Measurements from ENCODE around the gene MARCHF10.
A peak's percentile ranks its signal among the peaks of the same experiment; 100 is the strongest.
"Not testable (repeated sequence)": the region's sequence is repeated elsewhere in the genome, so short reads cannot be mapped to it uniquely, and the experiment has no call there.

Gene MARCHF10

DNA sequence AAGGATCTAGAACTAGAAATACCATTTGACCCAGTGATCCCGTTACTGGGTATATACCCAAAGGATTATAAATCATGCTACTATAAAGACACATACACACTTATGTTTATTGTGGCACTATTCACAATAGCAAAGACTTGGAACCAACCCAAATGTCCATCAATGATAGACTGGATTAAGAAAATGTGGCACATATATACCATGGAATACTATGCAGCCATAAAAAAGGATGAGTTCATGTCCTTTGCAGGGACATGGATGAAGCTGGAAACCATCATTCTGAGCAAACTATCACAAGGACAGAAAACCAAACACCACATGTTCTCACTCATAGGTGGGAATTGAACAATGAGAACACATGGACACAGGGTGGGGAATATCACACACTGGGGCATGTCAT, 22.1 kb downstream of the MARCHF10 start:
- not testable (repeated sequence) for DNase-seq

DNA sequence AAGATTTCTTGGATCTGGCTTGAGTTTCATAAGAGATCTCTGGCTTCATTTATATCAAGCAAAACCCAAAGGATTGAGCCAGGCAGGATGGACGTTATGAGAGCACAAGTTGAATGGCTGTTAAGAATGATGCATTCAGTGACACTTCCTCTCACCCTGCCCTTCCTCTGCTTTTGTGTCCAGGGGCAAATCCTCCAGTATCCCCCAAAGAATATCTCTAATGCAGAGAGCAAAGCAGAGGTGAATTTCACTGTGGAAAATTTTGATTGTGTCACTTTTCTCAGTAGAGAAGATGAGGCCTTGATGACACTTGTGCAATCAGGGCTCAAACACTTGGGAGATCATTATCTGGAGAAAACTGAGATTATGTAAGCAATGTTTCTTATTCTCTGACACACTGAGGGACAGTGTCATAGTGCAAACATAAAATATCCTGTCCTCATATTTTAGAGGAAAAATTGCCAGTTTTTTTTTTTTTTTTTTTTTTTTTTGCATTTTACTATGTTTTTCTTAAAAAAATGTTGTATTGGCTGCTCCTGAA, 25.3 kb downstream of the MARCHF10 start:
- no peak for DNase-seq

DNA sequence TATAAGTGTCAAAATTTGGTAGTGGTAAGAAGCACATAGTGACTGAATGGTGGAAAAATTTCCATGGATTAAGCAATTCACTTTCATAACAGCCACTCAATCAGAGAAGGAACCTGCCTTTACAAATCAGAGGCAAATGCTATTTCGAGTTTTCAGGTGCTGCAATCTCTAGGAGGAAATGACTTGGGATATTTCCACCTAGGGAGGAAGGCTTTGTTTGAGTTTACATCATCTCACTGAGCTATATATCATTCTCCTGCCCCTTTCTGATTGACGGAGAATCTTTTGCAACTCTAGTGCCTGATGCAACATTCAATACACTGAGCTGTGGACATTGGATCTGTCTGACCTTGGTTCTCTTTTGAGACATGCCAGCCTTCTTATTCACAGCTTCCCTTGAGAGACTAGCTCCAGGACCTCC, 26.3 kb downstream of the MARCHF10 start:
- DNase-seq = no peak

DNA sequence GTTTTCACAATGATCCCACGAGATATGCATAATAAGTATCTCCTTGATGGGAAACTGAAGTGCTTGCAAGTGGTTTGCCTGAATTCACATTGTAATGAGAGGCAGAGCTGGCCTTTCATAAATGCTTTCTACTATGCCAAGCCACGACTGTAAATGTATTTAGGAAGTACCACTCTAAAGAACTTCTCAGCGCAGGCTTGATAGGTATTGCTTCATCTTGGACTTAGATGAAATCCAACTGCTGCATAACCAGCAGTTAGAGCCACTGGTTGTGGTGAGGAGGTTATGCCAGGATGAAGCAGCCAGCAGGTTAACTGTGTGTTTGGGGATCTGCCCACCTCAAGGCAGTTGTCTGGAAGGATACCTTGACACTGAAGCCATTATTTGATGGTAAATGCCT, 26.8 kb downstream of the MARCHF10 start:
- DNase-seq = no peak

DNA sequence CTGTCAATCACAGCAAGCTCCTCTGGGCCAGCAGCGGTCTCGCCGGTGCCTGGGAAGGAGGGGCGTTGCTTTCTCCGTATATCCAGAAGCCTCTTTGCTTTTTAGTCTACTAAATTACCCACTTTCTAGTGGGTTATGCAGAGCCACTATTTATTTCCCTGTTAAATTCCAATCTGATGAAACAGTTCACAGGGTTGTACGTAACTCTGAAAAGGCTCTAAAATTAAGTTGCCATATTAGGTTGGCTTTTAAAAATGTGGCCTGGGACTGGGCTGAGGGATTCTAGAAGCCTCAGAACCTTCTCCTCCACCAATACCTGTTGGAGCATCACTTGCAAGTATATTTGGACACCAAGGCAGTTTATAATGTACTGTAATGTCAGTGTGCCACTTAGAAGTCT, 27.2 kb downstream of the MARCHF10 start:
- DNase-seq = no peak

DNA sequence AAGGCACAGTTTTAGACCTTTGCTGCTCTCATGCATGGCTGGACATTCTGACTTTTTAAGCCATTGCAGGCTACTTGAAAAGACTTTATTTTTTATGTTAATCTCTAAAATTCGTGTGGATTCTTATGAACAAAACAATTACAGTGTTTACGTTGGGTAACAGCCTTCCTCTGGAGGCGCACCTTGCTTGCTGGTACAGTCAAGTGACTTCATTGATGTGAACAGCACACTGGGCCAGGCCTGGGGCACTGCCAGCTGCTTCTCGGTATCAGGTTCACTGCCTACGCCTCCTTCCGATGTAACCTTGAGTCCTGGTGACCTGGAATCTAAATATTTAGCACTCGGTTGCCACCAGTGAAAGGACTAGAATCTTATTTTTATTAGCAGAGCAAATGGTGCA, 27.8 kb downstream of the MARCHF10 start:
- DNase-seq = no peak

DNA sequence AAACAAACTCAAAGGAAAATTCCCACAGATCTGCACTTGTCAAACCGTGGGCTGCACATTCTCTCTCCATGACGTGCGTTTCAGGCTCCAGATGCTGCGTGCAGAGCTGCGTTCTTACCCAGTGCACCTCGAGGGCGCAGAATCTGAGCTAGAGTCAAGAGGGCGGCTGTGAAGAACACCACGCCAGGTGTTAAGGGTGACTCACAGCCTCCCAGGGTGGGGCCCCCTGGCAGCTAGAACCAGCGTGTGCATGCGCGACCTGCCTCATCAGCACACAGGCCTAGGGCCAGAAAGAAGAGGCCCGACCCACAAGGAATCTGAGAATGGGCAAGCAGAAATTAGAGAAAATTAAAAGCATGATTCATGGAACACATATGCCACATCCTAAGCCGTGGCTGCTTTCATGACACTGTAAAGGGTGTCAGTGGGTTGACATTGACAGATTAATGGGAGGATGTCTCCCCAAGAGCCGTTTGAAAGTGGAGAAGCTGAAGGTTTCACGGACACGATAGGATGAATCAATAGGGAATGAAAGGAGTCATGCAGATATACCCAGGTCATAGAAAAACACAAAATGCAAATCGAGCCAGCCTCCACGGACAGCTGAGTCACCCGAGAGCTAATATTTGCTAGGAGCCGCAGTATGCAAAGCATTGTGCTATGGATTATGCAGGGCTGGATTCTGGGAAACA, 29.0 kb downstream of the MARCHF10 start:
- DNase-seq = no peak

DNA sequence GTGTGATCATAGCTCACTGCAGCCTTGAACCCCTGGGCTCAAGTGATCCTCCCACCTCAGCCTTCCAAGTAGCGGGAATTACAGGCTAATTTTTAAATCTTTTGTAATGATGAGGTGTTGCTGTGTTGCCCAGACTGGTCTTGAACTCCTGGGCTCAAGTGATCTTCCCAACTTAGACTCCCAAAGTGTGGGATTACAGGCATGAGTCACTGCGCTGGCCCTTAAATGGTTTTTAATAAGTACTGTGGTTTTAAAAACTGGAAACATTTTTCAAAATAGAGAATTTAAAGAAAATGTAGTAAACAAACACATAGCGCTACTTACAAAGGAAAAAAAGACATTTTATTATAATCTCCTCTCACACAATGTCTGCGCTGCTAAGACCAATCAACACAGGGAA, 32.2 kb downstream of the MARCHF10 start:
- DNase-seq = no peak

DNA sequence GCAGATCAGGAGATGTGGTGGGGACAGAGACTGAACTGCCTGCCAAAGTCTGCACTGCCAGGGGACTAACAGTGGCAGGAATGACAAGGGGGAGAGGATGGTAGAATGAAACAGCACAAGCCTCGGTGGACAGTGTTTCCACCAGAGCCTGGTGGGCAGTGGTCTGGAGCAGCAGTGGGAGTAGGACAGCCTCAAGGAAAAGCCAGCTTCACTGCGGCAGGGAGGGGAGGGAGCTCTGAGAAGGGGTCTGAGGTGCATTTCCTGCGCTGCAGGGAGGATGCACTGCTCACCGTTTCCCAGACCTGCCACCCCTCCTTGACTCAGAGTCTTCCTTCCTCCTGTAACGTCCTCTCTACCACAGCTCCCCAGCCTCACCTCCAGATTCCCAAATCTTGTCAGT, 33.8 kb downstream of the MARCHF10 start:
- DNase-seq = no peak

DNA sequence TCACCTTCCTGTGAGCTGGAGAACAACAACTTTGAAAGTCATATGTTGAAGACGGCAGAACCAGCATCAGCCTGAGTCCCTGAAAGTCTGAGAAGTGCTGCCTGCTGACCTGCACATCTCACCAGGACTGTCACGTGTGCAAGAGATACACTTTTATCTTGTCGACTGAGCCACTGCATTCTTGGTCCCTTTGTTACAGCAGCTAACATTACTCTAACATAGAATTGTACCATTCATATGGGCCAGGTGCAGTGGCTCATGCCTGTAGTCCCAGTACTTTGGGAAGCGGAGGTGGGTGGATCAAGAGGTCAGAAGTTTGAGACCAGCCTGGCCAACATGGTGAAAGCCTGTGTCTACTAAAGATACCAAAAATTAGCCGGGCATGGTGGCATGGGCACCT, 40.1 kb downstream of the MARCHF10 start:
- no peak for DNase-seq

DNA sequence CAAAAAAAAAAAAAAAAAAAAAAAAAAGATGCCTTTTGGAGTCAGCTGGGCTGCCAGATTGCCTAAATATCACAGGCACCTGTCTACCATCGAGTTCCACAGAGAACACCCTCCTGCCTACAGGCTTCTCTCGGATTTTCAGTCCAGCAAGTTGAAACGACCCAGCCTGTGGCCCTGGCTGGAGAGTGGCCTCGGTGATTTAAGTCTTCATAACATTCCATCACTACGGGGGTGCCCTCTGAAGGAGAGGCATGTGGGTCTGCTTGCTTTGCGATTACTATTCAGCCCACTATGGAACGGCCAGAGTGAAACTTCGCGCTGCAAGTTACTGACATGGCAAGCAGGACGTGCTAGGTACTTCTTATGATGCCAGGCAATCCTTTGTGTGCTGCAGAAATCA, 42.8 kb downstream of the MARCHF10 start:
- DNase-seq = no peak

DNA sequence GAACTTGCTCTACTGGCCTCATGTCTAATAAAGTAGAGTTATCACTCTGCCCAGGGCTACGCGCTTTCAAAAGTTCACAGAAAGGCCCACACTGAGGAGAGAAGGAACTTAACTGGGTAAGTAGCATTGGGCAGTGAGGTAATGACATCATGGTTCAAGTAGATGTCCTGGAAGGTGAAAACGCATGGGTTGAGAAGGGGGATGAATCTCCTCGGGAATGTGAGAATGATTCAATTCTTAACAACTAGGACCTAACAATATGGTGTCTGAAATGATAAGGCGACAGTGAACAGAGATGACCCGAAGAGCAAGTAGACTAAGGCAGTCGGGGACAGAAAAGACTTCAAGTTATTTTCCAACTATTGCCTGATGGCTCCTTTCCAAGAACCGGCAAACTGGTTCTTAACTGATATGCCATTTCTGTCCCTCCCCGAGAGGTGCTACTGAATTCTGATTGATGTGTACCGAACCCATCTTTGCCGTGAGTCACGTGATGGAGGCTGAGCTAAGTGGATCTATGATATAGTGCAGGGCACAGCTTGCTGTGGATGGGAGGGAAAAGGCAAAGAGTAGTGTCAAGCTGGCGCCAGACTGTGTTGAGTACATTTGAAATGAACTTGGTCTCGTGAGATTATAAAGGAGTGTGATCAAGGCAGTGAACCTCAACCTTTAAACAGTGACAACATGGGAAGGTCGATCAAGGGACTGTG, 44.1 kb downstream of the MARCHF10 start:
- no peak for DNase-seq

DNA sequence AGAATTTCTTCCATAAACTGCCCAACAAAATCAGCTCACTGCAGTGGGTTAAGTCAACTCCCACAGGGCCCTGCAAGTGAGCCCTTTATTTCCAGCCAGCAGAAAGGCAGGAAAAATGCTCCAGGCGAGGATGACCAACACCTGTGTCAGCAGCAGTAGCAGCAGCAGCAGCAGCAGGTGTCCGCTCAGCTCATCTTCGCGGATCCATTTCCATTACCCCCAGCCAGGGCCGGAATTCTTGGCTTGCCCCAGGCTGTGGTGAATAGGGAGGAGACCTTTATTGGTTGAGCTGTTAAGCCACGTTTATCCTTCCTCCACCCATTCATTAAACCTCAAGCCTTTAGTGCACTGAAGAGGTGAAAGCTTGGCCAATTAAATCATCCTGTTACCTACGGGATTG, 46.2 kb downstream of the MARCHF10 start:
- DNase-seq = no peak

DNA sequence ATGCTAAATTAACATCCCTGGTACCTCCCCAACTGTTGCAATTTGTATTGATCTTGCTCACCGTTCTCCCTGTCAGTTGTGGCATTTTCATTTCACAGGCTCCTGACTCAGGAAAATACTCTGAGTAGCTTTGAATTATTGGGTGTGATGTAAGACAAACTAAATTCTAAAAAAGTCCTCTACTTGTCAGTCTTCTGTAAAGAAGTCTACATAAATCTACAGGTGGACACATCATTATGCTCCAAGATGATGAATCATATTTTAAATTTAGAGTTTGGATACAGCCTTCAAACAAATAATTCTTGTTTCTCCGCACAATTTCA, 47.2 kb downstream of the MARCHF10 start:
- DNase-seq = no peak

DNA sequence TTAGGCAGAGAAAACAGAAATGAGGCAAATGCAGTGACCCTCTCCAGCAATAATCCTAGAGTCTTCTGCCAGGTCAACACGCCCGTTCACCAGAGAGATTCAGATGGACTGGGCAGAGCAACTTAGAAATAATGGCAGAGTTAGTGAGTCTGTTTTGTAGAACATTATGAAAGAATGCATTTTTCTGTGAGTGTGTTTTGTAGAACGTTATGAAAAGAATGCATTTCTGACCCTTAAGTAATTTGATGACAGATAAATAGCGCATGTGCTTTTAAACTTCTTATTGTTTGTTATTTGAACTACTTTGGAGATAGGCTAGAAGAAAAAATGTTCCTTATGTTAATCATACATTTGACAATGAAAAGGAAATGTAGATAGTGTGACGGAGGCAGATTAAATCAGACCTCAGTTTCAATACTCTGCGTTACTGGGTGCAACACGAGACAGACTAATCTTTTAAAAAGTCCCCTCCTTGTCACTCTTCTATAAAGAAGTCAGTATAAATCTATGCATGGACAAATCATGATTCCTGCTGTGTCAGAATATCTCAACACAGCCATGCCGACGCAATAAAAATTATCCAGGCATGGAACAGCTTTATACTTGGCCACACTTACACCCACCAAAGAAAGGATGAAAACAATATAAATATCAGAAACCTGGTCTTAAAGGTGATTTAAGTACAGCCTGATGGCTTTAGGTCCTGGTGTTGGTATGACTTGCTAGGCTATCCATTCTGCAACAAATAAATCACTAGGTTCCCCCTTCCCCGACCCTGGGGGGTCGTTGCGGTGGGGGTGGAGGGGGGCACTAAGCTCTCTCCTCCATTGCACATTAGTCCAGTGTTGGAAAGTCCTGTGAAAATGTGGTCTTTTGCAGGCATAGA, 47.8 kb downstream of the MARCHF10 start:
- DNase-seq = no peak

DNA sequence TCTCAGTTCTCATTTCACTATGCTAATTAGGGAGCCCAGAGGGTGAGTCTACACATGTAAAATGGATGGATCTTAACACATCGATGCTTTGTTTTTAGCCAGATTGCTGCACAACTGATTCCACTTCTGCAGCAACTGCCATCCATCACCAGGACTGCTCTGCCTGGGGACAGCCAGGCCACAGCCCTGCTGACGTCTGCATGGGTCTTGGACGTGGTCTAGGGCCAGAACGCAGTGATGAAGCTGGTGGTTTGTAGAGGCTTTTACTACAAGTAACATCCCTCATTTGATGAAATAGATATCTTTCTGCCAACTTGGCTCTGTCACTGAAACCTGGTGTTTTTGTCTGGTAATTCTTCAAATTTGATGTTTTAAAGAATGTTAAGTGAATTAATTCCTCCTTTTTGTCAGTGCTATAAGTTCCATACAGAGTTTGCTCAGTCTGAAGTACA, 50.6 kb downstream of the MARCHF10 start:
- no peak for DNase-seq

DNA sequence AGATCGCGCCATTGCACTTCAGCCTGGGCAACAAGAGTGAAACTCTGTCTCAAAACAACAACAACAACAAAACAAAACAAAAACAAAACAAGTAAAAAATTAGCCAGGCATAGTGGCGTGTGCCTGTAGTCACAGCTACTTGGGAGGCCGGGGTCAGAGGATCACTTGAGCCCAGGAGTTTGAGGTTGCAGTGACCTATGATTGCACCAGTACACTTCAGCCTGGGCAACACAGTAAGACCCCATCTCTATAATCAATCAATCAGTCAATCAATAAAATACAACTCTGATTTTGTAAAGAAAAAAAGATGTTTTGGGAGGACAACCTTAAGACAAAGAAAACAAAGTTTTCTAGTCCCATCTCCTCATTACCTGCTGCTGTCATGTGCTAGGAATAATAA, 51.9 kb downstream of the MARCHF10 start:
- no peak for DNase-seq

DNA sequence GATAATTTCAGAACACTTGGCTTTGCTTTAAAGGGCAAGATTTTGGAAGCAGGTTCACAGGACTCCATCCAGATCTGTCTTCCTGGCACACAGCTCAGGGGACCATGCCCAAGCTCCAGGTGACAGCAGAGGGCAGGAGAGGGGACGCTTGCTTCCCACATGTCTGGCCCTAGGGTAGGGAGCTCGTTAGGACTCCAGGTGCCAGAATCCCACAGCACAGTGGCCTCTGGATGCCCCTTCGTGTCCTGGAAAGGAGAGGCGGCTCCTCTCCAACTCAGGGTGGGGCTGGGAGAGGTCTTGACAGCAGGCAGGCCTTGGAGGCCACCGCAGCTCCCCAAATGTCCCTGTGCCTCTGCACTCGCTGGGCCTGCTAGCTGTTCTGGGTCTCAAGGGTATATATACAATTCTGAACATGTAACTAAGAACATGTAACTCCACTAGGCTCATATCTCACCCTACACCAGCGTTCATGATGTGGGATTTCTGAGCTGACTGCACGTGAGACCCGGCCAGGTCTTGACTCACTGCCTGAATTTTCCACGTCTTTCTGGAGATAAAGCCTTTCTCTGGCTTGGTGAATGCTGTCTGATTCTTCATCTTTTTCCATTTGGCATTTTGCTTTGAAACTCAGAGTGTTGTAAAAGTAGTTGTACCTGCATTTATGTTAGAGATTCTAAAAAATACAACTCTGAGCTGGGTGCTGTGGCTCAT, 52.8 kb downstream of the MARCHF10 start:
- peak; percentile 23 for DNase-seq

DNA sequence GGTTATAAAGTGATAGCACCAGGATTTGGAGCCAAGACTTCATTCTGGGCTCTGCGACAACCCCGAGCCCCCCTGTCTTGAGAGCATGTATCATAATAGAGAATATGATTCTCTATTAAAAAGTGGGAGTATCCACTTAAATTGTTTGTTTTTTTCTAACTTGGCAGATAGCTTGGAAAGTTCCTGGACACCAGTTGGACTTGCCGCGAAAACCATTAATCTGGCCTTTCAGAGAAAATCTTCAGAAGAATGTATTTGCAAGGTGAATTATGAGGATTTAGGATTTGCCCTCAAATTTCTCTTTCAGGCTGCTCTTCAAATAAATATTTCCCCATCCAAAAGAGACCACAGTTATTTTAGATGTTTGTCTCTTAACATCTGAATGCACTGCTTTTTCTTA, 53.5 kb downstream of the MARCHF10 start:
- DNase-seq = no peak

DNA sequence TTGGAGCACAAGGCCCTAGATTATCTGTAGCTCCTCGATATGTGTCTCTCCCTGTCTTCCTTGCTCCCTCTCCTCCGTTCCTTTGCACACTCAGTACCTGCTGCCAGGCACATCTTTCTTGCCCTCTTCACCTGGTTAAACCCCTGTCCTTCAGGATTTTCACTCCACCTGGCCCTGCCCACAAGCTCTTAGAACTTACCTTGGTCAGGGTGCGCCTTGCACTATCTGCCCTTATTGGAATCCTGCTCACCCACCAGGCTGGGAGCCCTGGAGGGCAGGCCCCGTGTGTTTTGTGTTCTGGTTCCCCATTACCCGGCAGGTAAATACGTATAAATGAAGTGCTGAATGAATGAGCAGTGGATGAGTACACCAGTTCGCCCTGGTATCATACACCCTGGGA, 54.6 kb downstream of the MARCHF10 start:
- DNase-seq = no peak

DNA sequence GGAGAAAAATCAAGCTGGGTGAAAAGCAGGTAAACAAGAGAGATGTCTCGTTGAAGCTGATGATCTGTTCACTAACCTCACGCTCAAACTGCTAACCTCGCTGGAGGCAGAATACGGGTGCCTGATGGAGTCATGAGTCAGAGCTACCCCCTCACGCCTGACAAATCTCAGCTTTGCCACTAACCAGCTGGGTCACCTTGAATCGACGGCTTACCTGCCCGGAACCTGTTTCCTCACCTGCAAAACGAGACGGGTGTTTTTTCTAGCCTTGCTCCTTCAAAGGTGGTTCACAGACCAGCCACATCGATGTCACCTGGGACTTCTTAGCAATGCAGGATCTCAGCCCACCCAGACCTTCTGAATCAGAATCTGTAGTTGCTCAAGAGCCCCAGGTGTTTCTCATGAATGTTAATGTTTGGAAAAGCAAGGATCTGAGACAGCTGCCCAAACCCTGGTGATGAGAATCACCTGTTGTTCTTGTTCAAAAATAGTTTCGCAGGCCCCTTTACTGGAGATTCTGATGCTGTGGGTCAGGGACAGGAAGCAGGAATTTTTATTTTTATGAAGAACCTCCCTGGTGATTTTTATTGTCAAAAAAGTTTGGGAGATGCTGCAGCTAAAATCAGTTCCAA, 56.9 kb downstream of the MARCHF10 start:
- no peak for DNase-seq

DNA sequence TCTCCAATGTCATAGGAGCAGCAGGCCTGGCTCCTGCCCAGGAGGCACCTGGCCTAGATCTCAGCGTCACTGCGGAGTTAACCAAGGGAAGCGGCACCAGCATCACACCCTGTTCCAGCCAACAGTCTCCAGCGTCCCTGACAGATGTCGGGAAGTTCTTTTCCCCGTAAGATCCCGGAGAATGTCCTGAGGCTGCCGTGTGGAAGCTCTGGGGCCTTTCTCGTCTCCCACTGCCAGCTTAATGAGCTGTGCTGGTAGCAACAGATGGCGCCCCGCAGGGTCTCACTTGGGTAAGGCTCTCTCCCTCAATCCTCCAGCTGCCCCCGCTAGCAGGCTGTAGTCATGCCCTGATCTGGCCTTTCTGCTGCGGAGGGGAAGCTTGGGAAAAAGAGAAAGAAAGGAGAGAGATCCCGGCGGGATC, 57.5 kb downstream of the MARCHF10 start:
- no peak for DNase-seq
